ENCODE measurements around the gene TFCP2.
A peak's percentile ranks its signal among the peaks of the same experiment; 100 is the strongest.

Gene TFCP2

DNA sequence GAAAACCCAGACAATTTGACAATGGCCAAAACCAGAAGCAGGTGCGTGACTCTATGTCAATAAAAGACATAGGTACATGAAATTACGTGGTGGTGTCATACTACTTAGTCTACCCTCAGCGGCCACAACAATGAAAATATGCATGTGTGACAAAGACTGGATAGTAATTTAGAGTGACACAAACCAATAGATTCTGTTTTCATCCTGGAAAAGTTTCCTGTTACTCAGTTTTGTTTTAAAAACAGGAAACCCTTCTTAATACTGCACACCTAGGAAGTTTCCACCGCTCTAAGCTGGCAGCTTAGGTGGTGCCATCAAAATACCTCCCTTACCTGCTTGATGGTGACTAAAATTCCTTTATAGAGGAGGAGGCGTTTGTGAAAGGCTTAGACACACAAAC, 29.8 kb upstream of the TFCP2 start:
- Mint-ChIP-seq H3K27ac (peak overlapping the region; percentile 5), H3K36me3 (no peaks in the 10 kb centered on the region), H3K9me3 (ENCODE audit: low read depth) (no peaks in the 10 kb centered on the region), H3K27me3 (no peaks in the 10 kb centered on the region), H3K4me3 (no peak overlapping the region), H3K4me1 (ENCODE audit: low read depth) (peaks cover 7% of the 10 kb centered on the region)

DNA sequence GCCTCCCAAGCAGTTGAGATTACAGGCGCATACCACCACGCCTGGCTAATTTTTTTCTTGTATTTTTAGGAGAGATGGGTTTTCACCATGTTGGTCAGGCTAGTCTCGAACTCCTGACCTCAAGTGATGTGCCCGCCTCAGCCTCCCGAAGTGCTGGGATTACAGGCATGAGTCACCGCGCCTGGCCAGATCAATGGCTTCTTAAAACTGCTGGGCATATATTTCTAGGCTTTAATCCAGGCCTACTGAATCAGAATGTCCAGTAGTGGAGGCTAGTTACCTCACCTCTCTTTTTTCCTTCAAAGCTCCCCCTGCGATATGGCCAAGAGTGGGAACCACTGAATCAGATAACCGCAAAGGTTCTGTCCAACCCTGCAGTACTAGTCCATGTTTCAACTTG, 27.9 kb upstream of the TFCP2 start:
- Mint-ChIP-seq H3K9me3 (ENCODE audit: low read depth) (no peaks in the 10 kb centered on the region), H3K27me3 (no peaks in the 10 kb centered on the region), H3K27ac (peak overlapping the region; percentile 16), H3K4me1 (ENCODE audit: low read depth) (peaks cover 7% of the 10 kb centered on the region), H3K36me3 (no peaks in the 10 kb centered on the region), H3K4me3 (no peak overlapping the region)

DNA sequence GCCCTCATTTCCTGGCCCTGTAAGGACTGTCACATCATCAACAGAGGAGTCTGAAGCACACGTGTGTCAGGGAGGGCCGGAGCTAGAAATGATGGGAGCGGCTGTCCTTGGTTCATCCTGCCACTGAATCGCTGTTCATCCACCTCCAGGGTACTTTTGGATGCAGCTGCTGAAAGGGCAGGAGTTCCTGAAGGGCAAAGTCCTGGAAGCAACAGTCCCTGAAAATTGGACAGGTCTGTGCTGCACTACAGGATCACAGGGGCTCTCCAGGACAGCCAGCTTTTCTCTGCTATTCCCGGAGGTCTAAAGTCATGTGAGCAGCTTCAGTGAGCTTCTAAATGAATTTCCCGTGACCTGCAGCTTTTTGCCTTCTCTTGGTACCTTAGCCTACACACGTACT, 27.2 kb upstream of the TFCP2 start:
- Mint-ChIP-seq H3K9me3 (ENCODE audit: low read depth) (no peaks in the 10 kb centered on the region), H3K27me3 (no peaks in the 10 kb centered on the region), H3K4me3 (no peak overlapping the region), H3K36me3 (no peaks in the 10 kb centered on the region), H3K4me1 (ENCODE audit: low read depth) (peaks cover 7% of the 10 kb centered on the region), H3K27ac (no peak overlapping the region)

DNA sequence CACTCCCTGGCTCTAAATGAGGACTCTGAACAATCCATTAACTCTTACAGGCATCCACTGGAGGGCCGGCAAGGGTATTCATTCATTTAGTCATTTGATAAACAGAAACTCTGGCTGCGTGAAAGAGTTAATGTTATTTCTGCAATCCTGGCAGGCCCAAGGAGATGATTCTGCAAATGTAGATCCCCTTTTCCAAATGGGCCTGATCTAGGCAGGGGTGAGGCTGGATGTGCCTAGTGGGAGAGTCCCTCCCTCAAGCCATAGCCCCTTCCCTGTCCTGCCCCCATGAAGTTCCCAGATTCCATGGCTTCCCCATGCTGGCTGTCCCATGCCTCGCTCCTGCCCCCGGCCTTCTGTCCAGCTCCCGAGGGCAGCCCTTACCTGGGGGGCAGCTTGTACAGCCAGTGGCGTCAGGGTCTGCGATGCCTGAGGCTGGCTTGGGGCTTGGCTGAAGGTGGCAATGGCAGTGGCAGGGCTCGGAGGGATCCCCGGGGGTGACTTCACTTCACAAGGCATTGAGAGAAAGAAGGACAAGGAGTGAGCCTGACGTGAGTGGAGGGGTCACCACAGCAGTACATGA, 26.5 kb upstream of the TFCP2 start:
- Mint-ChIP-seq H3K36me3 (no peaks in the 10 kb centered on the region), H3K4me3 (no peak overlapping the region), H3K4me1 (ENCODE audit: low read depth) (peaks cover 7% of the 10 kb centered on the region), H3K27ac (no peak overlapping the region), H3K27me3 (no peaks in the 10 kb centered on the region), H3K9me3 (ENCODE audit: low read depth) (no peaks in the 10 kb centered on the region)

DNA sequence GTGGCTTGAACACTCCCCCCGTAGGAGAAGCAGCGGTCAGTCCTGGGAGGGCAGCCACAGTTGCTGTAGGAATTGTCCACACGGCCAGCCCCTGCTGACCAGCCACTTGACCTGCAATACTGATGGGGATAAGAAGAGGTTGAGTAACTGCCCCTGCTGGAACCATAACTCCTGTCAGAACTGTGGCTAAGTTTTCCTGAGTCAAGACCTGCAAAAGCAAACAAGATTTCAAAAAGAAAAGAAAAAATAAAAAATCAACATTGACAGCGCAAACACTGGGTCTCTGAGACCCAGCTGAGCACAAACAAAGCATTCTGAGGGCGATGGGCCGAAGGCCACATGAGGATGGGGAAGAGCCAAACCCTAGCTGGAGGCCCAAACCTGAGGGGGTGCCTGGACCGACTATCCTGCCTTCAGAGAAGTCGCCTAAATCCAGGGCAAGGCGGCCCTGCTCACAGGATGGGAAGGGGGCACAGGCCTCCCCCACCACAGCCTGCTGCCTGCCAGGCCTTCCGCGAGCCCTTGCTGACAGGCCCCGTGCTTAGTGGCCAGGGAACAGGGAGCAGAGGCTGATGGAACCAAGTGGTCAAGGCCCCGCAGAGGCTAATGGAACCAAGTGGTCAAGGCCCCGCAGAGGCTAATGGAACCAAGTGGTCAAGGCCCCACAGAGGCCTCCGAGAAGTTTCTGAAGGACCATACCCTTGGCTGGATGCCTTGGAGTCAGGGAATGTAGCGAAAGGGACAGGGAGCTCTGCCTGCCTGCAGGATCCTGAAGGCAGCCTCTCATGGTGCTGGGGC, 25.8 kb upstream of the TFCP2 start:
- H3K27ac Mint-ChIP-seq = no peak overlapping the region
- H3K4me1 Mint-ChIP-seq (ENCODE audit: low read depth) = peaks cover 6% of the 10 kb centered on the region
- H3K9me3 Mint-ChIP-seq (ENCODE audit: low read depth) = no peaks in the 10 kb centered on the region
- H3K36me3 Mint-ChIP-seq = no peaks in the 10 kb centered on the region
- no peaks in the 10 kb centered on the region for H3K27me3 Mint-ChIP-seq
- no peak overlapping the region for H3K4me3 Mint-ChIP-seq

DNA sequence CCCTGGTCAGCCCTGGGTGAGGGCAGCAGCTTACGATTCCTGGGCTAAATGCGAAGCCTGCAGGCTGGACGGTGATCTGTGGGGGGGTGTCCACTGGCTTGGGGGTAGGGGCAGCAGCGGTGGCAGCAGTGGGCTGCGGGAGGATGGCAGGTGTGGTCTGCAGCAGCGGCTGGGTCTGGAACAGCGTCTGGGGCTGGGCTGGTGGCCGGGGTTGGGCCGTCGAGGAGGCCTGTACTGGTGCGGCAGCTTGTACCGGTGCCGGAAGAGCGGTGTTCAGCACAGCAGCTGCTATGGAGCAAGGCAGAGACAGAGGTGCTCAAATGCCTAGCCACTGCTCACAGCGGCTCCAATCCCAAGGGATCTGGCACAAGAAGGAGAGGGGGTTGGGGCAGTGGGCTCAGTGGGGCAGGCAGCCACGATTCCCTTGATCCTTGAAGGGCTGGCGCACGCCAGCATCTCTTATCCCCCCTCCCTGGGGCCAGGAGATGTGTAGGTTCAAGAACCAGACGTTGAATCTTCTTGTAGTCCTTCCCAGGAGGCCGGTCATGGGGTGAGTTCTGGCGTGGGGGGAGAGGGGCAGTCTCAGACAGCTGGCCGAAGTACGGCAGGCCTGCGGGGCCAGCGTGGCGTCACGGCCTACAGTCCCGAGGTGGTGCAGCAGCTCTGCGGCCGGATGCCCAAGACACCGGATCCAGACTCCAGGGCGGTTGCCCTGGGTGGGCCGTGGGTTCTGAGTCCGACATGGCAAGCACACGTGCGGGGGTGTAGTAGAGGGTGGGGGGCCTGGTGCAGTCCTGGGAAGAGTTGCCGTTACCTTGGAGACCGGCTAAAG, 25.0 kb upstream of the TFCP2 start:
- H3K4me3 Mint-ChIP-seq = no peak overlapping the region
- no peaks in the 10 kb centered on the region for H3K9me3 Mint-ChIP-seq (ENCODE audit: low read depth)
- no peak overlapping the region for H3K27ac Mint-ChIP-seq
- no peaks in the 10 kb centered on the region for H3K36me3 Mint-ChIP-seq
- no peaks in the 10 kb centered on the region for H3K27me3 Mint-ChIP-seq
- peaks cover 2% of the 10 kb centered on the region for H3K4me1 Mint-ChIP-seq (ENCODE audit: low read depth)

DNA sequence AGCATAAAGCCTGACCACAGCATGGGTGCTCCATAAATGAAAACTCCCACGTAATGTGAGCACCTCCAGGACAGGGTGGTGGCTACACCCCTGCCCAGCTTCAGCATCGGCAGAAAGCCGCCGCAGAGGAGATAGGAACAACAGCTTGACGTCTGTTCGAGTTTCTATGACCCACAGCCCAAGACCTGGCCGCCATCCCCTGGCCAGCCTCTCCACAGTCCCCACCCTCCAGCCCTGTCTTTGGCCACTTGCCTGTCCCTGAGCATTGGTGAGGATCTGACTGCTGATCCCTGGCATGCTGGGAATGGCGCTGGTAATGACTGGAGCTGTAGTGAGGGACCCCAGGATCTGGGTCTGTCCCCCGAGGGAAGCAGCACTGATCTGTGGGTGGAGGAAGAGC, 23.6 kb upstream of the TFCP2 start:
- H3K27ac Mint-ChIP-seq = no peak overlapping the region
- no peaks in the 10 kb centered on the region for H3K9me3 Mint-ChIP-seq (ENCODE audit: low read depth)
- no peaks in the 10 kb centered on the region for H3K27me3 Mint-ChIP-seq
- no peaks in the 10 kb centered on the region for H3K36me3 Mint-ChIP-seq
- no peak overlapping the region for H3K4me3 Mint-ChIP-seq
- H3K4me1 Mint-ChIP-seq (ENCODE audit: low read depth) = no peaks in the 10 kb centered on the region

DNA sequence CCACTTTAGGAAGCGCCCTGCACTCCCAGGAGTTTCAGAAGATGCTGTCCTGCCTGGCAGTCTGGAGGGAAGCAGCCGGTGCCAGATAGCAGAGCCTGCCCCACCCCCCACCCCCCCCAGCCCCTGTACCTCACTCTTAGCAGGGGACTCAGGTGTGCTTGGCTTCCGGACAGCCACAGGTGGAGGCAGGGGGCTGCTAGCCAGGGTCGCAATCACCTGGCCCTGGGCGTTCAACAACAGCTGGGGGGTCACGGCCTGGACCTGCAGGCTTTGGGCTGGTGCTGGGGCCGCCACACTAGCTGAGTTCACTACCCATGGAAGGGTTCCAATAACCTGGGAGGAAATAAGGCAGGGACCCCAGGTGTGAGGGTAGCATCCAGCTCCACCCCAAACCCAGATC, 22.9 kb upstream of the TFCP2 start:
- Mint-ChIP-seq H3K27me3 (no peaks in the 10 kb centered on the region), H3K27ac (no peak overlapping the region), H3K9me3 (ENCODE audit: low read depth) (no peaks in the 10 kb centered on the region), H3K4me3 (no peak overlapping the region), H3K36me3 (peaks cover 2% of the 10 kb centered on the region), H3K4me1 (ENCODE audit: low read depth) (no peaks in the 10 kb centered on the region)

DNA sequence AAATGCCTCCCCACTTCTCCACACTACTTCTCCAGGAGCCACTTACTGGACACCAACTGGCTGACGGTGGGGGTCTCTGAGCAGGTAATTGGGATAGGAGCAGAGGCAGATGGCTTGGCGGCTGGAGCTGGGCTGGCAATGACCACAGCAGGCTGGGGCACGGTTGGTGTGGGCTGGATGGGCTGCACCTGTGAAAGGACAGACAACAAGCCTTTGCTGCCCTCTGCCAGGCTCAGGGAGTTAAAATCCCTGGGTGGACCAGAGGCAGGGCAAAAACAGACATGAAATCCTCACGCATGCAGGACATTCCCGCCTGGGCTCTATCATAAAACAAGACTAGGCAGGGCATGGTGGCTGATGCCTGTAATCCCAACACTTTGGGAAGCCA, 19.3 kb upstream of the TFCP2 start:
- H3K9me3 Mint-ChIP-seq (ENCODE audit: low read depth) = no peaks in the 10 kb centered on the region
- no peaks in the 10 kb centered on the region for H3K4me1 Mint-ChIP-seq (ENCODE audit: low read depth)
- H3K36me3 Mint-ChIP-seq = peaks cover 4% of the 10 kb centered on the region
- H3K27ac Mint-ChIP-seq = no peak overlapping the region
- no peak overlapping the region for H3K4me3 Mint-ChIP-seq
- no peaks in the 10 kb centered on the region for H3K27me3 Mint-ChIP-seq

DNA sequence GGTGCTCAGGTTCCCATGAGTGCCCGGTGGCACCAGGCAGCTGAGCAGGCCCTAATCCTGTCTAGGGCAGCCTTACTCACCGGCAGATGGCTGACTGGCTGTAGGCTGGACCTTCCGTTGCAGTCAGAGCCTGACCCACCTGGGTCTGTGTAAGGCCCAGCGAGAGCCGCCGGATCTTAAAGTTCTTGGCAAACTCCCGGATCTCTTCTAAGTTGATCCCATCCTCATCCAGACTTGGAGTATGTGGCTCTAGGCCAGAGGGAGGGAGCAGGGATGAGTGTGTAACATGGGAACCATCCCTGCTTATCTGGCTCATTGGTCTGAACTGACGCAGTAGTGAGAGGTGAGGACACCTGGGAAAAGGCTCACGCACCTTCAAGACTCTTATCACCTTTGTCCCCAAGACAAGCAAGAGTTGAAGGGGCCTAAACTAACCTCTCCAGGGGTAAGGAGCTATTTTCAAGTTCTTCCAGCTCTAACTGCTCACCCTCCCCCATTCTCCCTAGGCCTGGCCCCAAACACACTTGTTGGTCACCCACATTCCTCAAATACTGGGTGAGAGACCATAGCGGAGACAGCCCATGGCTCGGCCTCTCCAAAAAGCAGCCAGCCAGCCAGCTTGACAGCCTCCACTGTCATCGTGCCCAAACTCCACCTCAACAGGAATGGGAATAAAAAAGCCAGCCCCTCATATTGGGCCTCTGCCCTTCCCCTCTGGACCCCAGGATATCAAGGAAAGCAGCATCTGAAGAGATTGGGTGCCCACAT, 18.8 kb upstream of the TFCP2 start:
- H3K9me3 Mint-ChIP-seq (ENCODE audit: low read depth) = no peaks in the 10 kb centered on the region
- H3K27ac Mint-ChIP-seq = no peak overlapping the region

DNA sequence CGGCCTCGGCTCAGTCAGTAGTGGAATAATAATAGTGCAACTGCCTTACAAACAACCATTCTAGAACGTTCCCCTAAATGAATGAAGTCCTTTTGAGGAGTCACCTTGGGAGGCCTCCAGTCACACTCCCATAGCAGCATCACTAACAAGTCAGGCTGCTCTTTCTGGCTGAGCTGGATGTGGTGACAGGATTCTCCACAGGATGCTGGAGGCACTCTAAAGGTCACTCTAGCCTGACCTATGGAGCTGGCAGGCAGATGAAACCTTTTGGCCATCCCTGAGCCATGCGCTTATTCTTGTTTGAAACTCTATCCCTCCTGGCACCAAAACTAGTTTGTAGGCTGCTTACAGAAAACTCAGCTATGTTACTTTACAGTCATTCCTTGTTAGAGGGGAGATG, 17.9 kb upstream of the TFCP2 start:
- H3K36me3 Mint-ChIP-seq = peaks cover 4% of the 10 kb centered on the region
- peaks cover 2% of the 10 kb centered on the region for H3K4me1 Mint-ChIP-seq (ENCODE audit: low read depth)
- H3K4me3 Mint-ChIP-seq = no peak overlapping the region
- no peaks in the 10 kb centered on the region for H3K27me3 Mint-ChIP-seq
- H3K27ac Mint-ChIP-seq = no peak overlapping the region
- H3K9me3 Mint-ChIP-seq (ENCODE audit: low read depth) = no peaks in the 10 kb centered on the region

More for the DNA sequence above, 18.8 kb upstream of the TFCP2 start:
- H3K4me3 Mint-ChIP-seq = no peak overlapping the region
- H3K27me3 Mint-ChIP-seq = no peaks in the 10 kb centered on the region
- H3K36me3 Mint-ChIP-seq = peaks cover 4% of the 10 kb centered on the region
- peaks cover 2% of the 10 kb centered on the region for H3K4me1 Mint-ChIP-seq (ENCODE audit: low read depth)

DNA sequence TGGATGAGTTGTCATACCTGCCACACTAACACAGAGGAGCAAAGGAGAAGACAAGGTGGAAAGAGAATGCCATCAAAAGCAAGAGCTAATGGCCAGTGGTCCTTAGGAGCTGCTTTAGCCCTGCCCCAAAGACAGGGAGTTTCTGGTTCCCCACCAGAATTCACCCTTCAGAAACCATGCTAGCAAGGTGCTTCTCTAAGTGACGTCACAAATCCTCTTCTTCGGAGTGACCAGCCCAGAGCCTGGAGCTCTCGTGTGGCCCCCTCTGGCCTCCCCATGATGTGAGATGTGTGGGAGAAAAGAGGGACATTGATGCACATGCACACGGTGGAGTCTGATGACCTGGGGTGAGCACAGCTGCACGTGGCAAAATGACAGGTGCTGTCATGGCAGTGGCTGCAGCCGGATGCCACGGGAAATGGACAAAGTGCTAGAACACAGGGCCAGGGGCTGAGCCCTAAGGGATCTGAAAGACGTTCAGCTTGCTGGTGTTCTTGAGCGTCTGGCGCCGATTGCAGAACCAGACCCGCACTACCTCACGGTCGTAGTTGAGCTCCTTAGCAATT, 16.9 kb upstream of the TFCP2 start:
- Mint-ChIP-seq H3K27me3 (no peaks in the 10 kb centered on the region), H3K9me3 (ENCODE audit: low read depth) (no peaks in the 10 kb centered on the region), H3K4me1 (ENCODE audit: low read depth) (peaks cover 3% of the 10 kb centered on the region), H3K4me3 (no peak overlapping the region), H3K36me3 (peaks cover 4% of the 10 kb centered on the region), H3K27ac (no peak overlapping the region)

DNA sequence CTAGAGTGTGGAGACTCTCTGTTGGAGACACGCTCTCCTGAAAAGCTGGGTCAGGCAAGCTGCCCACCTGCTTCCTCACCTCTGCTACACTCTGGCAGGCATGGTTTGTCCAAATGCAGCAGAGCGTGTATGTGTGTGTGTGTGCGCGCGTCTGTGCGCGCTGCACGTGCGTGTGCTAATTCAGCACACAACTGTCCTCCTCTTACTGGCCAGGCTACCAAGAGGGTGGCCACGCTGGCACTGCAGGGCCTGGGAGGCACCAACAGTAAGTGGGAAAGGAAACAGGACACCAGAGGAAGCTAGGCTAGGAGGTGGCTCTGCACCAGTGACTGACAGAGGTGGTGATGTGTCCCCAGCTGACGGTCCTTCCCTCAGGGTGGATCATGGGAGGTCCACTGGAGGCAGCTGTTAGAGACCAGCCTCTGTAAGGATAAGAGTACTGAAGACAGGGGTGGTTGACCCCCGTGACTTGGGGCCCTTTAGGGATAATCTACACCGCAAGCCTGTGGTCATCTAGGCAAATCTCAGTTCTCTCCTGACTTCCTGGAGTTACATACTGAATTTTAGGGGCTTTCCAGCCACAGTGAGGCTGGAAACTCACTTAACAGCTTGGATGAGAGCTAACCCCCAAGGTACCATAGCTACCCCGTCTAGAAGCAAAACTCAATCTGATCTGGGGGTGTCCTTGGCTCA, 15.6 kb upstream of the TFCP2 start:
- Mint-ChIP-seq H3K4me1 (ENCODE audit: low read depth) (peaks cover 3% of the 10 kb centered on the region), H3K36me3 (peaks cover 4% of the 10 kb centered on the region), H3K27ac (no peak overlapping the region), H3K9me3 (ENCODE audit: low read depth) (no peaks in the 10 kb centered on the region), H3K27me3 (no peaks in the 10 kb centered on the region), H3K4me3 (no peak overlapping the region)

DNA sequence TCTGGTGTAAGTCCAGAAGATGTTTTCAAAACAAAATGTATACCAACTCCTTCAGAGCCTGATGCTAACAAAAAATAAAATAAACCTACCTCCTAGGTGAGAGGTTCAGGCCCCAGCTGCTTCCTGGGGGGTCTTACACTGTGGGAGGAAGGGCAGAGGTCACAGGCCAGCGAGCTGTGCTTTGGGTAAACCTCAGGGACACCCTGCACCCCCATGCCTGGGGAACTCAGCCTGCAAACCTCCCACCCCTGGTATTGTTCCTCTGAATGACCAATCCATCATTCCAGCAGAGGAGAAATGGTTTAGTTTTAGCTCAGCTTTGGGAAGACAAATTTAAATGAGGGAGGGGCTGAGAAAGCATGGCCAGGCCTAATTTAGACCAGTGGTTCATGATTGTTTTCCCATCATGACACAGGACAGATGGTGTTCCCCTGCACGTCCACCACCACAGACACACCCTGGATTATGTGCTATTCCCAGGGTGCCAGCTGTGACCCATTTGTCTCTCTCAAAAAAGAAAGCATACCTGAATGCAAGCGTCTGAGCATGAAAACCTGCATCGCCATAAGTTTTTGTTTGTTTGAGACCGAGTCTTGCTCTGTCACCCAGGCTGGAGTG, 14.5 kb upstream of the TFCP2 start:
- Mint-ChIP-seq H3K27me3 (no peaks in the 10 kb centered on the region), H3K4me3 (no peak overlapping the region), H3K4me1 (ENCODE audit: low read depth) (peaks cover 3% of the 10 kb centered on the region), H3K9me3 (ENCODE audit: low read depth) (no peaks in the 10 kb centered on the region), H3K27ac (no peak overlapping the region), H3K36me3 (peaks cover 4% of the 10 kb centered on the region)
